NOMO-1 (cell line): ENCODE measurements around the gene APOA1.
A peak's percentile ranks its signal among the peaks of the same experiment; 100 is the strongest.
"Not testable (repeated sequence)": the region's sequence is repeated elsewhere in the genome, so short reads cannot be mapped to it uniquely, and the experiment has no call there.

Source experiments
- DNase-seq, 2 experiments: peaks; one replicate each; lab custom pipeline; 2025; ENCODE audit not compliant: unreplicated experiment in 2 of 2; lab: John Stamatoyannopoulos, UW

The APOA1 gene

DNA sequence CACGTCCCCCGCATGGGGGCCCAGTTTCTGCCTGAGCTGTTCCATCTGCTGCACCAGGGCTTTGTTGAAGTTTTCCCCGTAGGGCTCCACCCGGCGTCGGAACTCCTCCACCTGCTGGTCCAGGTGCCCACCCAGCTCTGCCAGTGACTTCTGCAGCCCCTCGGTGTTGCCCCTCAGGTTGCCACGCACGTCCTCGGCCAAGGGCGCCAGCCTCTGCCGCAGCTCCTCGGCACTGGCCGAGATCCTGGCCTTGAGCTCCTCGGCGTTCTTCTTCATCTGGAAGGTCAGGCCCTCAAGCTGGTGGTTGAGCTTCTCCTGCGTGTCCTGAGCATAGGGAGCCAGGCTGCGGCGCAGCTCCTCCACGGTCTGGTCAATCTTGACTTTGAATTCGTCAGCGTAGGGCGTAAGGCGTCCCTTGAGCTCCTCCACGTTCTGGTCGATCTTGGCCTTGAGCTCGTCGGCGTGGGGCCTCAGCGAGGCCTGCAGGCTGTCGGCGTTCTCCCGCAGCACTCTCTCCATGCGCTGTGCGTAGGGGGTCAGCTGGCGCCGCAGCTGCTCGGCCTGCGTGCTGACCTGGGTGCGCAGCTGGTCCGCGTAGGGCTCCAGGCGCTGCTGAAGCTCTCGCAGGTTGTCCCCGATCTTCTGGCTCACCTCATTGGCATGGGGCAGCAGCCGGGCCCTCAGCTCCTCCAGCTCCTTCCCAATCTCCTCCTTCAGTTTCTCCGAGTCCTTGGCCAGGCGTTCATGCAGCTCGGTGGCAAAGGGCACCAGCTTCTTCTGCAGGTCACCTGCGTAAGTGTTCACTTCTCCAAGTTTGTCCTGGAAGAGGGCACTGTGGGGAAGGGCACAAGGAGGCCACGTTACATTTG, 16.1 kb downstream of the APOA1 start:
- DNase-seq: no peak

GRCh38 chr11:116819049-116819448, 18.4 kb downstream of the APOA1 start:
- no peak for DNase-seq

DNA sequence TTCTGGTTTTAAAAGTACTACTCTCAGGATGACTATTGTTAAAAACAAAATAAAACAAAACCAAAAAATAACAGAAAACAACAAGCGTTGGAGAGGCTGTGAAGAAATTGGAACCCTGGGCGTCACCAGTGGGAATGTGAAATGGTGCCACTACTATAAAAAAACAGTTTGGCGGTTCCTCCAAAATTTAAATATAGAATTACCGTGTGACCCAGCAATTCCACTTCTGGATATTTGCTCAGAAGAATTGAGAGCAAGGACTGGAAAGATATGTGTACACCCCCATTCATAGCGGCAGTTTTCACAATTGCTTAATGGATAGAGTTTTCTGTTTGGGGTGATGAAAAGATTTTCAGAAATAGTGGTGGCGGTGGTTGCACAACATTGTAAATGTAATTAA, 22.9 kb downstream of the APOA1 start:
- DNase-seq: peak in 1 of 2 experiments; percentile 21

GRCh38 chr11:116813781-116814471, 23.5 kb downstream of the APOA1 start:
- DNase-seq: no peak

GRCh38 chr11:116813170-116813569, 24.3 kb downstream of the APOA1 start:
- DNase-seq: no peak

GRCh38 chr11:116812109-116812508, 25.3 kb downstream of the APOA1 start:
- no peak for DNase-seq

GRCh38 chr11:116811194-116811593, 26.2 kb downstream of the APOA1 start:
- no peak for DNase-seq

- DNase-seq: no peak
Measured at GRCh38 chr11:116808262-116809175, 28.9 kb downstream of the APOA1 start.

GRCh38 chr11:116807601-116808261, 29.7 kb downstream of the APOA1 start:
- no peak for DNase-seq

GRCh38 chr11:116804001-116804400, 33.4 kb downstream of the APOA1 start:
- DNase-seq: no peak

DNA sequence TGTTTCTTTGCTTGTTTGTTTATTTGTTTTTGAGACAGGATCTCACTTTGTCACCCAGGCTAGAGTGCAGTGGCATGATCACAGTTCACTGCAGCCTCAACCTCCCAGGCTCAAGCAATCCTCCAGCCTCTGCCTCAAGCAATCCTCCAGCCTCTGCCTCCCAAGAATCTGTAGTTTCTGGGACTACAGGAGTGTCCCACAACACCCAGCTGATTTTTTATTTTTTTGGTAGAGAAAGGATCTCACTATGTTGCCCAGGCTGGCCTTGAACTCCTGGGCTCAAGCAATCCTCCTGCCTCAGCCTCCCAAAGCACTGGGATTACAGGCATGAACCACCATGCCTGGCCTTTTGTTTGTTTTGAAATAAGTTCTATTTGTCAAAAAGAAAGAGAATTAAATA, 35.8 kb downstream of the APOA1 start:
- DNase-seq: not testable (repeated sequence)

DNA sequence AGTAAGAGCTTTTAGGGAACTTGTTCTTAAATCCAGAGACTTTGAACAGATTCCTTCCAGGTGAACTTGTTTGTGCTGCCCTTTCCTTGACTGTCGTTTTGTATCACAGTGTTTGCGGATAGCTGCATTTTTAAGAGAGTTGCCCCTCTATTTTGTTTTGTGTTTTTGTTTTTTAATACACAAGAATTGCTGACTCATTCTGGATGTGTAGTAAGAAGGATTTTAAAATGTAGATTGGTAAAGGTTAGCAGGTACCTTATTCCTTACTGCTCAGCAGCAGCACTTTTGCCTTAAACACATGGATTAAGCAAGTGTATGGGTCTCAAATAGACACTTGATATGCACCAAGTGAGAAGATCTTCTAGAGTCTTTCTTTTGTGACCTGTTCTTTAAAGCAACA, 36.8 kb downstream of the APOA1 start:
- DNase-seq: no peak

GRCh38 chr11:116798368-116798767, 39.1 kb downstream of the APOA1 start:
- DNase-seq: no peak

GRCh38 chr11:116797816-116798215, 39.6 kb downstream of the APOA1 start:
- DNase-seq: no peak

DNA sequence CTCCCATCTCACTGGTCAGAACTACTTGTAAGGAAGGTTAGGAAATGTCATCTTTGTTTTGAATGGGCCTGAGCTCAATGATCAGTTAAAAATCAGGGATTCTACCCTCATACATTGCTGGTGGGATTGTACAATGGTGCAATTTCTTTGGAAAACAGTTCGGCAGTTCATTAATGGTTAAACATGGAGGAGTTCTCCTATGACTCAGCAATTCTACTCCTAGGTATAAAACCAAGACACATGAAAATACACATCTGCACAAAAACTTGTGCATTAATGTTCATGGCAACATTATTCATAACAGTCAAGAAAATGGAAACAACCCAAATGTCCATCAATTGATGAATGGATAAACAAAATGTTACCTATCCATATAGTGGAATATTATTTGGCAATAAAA, 40.9 kb downstream of the APOA1 start:
- no peak for DNase-seq

GRCh38 chr11:116794851-116795250, 42.6 kb downstream of the APOA1 start:
- DNase-seq: no peak

DNA sequence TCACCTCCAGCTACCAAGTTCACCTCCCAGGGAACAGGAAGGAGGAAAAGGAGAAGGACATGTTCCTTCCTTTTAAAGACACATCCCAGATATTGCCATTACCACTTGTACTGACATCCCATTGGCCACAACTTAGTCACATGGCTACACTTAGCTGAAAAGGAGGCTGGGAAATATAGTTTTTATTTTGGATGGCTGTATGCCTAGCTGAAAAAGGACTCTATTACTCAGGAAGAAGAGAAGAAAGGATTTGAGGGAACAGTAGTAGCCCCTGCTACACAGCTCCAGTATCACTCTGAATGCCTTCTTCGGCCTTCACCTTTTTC, 43.7 kb downstream of the APOA1 start:
- DNase-seq: no peak

DNA sequence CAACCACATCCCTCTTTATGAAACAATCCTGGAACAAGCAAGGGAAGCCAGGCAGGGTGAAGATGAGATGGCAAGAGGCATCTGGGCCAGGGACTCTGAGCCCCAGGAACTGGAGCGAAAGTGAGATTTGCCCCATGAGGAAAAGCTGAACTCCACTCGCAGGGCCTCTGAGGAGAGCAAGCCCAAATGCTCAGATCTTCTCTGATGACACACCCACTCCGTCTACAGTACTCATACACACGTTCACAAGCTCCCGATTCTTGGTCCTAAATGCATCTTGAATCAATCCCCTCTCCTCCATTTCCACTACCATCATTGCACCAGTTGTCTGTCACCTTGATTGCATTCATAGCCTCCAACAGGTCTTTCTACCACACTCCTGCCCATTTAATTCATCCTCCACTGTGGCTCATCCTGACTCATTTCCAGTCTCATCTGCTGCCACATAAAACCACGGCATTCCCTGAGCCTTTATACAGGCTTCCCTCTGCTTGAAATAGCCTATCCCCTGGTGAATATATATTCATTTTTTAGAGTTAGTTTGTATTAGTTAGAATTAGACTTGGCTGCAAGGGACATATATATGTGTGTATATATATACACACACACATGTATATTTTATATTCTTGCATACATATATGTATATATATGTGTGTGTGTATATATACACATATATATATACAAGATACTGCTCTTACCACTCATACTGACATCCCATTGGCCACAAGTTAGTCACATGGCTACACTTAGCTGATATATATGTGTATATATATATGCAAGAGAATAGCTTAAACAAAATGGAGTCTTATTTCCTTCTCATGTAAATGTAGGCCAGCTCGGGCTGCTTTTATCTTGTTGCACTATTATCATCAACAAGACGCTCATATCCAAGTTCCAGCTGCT, 44.3 kb downstream of the APOA1 start:
- no peak for DNase-seq

GRCh38 chr11:116792144-116792868, 45.1 kb downstream of the APOA1 start:
- no peak for DNase-seq
